Kidney (tissue), 14 donors: Measurements from ENCODE around the gene ACER2. TPM values are rescaled to one million over a fixed set of nuclear protein-coding genes. Genes with fewer than 3 reads are reported as not detected.

Experiments used
- DNase-seq, 5 donors: peaks; one replicate each; pipeline ENCODE4 v3.0.0-alpha.2; 2013 to 2020
- FAIRE-seq: peaks from 2 replicates; lab custom pipeline; 2012; peaks lifted over from hg19 to GRCh38; lab: Jason Lieb, UNC
- H3K27ac ChIP-seq, 2 donors: one replicate each; pipeline ENCODE4 v1.7.0; 2013; ENCODE audit warnings: low read depth in 2 of 2, low read length in 2 of 2, inconsistent platforms in 1 of 2
- H3K27me3 ChIP-seq: one replicate; pipeline ENCODE4 v1.7.1; 2013; ENCODE audit warnings: low read length, inconsistent platforms; ENCODE audit not compliant: control insufficient read depth, insufficient read depth
- H3K36me3 ChIP-seq, 3 donors: one replicate each; pipeline versions ENCODE4 v1.7.0 to v1.7.1; 2013; ENCODE audit warnings: low read length in 3 of 3, control low read depth in 1 of 3, inconsistent platforms in 1 of 3; ENCODE audit not compliant: insufficient read depth in 3 of 3, control insufficient read depth in 2 of 3
- H3K4me1 ChIP-seq, 3 donors: one replicate each; pipeline versions ENCODE4 v1.7.0 to v1.7.1; 2013; ENCODE audit warnings: low read length in 3 of 3, inconsistent platforms in 1 of 3, low read depth in 1 of 3; ENCODE audit not compliant: control insufficient read depth in 2 of 3, insufficient read depth in 2 of 3
- H3K4me3 ChIP-seq, 3 donors: one replicate each; pipeline versions ENCODE4 v1.7.0 to v1.8.1; 2013; ENCODE audit warnings: low read length in 3 of 3, control low read depth in 1 of 3, inconsistent platforms in 1 of 3
- H3K9ac ChIP-seq, 3 donors: one replicate each; pipeline versions ENCODE4 v1.7.0 to v1.7.1; 2013; ENCODE audit warnings: low read length in 3 of 3, control low read depth in 1 of 3, inconsistent platforms in 1 of 3
- H3K9me3 ChIP-seq, 3 donors: one replicate each; pipeline versions ENCODE4 v1.7.0 to v1.7.1; 2013; ENCODE audit warnings: low read length in 3 of 3, control low read depth in 1 of 3, inconsistent platforms in 1 of 3; ENCODE audit not compliant: control insufficient read depth in 2 of 3, insufficient read depth in 1 of 3
- intact Hi-C: fragments of 100-400 bp; cut with DNase I; formaldehyde crosslinking; loops from one replicate; pipeline ENCODE4 v1.11.1; 2022
- polyA plus RNA-seq: library from polyadenylated mRNA; stranded (reverse); fragments of 350-450 nt; fragmentation: Illumina TruSeq; extraction: RNeasy Lipid Tissue Mini Kit (QIAGEN cat#74804); gene quantifications from one replicate; pipeline ENCODE4 v1.2.3, GENCODE V29; 2014; ENCODE audit warnings: low read depth, low replicate concordance; ENCODE audit not compliant: insufficient read depth
- total RNA-seq: library from RNA; stranded (reverse); fragmentation: NEBNext Ultra II Directional; extraction: Animal tissue kit (Norgen Biotek cat#: 25700); gene quantifications from one replicate; pipeline ENCODE4 v1.2.1, GENCODE V29; 2021
- TF ChIP-seq, protein P1 (sequence below): IDR thresholded peaks from 3 replicates; pipeline ENCODE4 v1.5.1; 2012; ENCODE audit warnings: mild to moderate bottlenecking, moderate library complexity, borderline replicate concordance; ENCODE audit not compliant: insufficient read depth; ENCODE audit errors: extremely low read depth
- donor health status: control.
- donor health status: control.
- donor health status: control.
- donor health status: control.
- donor health status: control.
- donor health status: DM: yes; HTN: yes; CAD: no.
- donor health status: Normal renal cell carcinoma (clear cell type).

Gene ACER2
- total and polyA plus RNA-seq, 2 donors from 2014 or later: 0.28 to 4.2 TPM

DNA sequence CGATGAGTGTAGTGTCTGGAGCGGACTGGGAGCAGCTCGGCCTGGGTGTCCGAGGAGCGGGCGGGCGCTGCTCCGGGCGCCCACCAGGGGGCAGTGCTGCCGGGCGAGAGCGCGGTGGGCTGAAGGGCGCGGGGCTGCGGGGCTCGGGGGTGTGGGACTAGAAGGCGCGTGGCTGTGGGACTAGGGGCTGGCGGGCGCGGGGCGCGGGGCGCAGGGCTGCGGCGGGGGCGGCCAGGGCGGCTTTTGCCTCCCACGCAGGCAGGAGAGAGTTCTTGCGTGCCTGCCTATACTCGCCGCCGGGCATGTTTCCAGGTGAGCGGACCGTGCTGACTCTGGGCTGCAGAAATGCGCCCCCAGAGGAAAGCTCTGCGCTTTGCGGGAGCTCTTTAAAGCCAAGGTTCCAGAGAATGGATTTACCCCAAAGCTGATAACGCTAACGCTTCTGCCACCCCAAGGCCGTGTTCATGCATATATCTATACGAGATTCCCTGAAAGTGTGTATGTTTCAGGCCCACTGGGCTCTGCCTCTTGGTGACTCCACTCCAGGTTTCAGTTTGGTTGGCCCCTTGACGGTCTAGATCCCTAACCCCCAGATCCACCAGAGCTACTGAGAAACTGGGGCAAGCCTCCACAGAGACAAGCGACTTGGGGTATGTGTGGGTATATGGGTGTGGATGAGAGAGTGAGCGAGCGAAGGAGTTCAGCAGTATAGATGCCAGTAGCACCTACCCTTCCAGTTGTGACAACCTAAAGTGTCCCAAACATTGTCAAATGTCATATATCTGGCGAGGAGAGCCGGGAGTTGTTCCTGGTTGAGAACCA lies 56.2 kb downstream of the ACER2 start:
- TF ChIP-seq, protein P1, sequence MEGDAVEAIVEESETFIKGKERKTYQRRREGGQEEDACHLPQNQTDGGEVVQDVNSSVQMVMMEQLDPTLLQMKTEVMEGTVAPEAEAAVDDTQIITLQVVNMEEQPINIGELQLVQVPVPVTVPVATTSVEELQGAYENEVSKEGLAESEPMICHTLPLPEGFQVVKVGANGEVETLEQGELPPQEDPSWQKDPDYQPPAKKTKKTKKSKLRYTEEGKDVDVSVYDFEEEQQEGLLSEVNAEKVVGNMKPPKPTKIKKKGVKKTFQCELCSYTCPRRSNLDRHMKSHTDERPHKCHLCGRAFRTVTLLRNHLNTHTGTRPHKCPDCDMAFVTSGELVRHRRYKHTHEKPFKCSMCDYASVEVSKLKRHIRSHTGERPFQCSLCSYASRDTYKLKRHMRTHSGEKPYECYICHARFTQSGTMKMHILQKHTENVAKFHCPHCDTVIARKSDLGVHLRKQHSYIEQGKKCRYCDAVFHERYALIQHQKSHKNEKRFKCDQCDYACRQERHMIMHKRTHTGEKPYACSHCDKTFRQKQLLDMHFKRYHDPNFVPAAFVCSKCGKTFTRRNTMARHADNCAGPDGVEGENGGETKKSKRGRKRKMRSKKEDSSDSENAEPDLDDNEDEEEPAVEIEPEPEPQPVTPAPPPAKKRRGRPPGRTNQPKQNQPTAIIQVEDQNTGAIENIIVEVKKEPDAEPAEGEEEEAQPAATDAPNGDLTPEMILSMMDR: peak; percentile 74
- no peaks in the 10 kb centered on the region for H3K9me3 ChIP-seq
- no peaks in the 10 kb centered on the region for H3K36me3 ChIP-seq
- peak overlapping the region; percentile 21 to 36 (median 22) for H3K4me3 ChIP-seq
- no peaks in the 10 kb centered on the region for H3K27me3 ChIP-seq
- peak overlapping the region in 1 of 2 donors; percentile 5 for H3K27ac ChIP-seq
- peaks cover 0 to 7% (median 3%) of the 10 kb centered on the region in 3 donors for H3K4me1 ChIP-seq
- intact Hi-C loops: no loop called here
- H3K9ac ChIP-seq: peak overlapping the region in 1 of 3 donors; percentile 49
- FAIRE-seq (no peak), DNase-seq (peak; percentile 77 to 90 (median 84))

DNA sequence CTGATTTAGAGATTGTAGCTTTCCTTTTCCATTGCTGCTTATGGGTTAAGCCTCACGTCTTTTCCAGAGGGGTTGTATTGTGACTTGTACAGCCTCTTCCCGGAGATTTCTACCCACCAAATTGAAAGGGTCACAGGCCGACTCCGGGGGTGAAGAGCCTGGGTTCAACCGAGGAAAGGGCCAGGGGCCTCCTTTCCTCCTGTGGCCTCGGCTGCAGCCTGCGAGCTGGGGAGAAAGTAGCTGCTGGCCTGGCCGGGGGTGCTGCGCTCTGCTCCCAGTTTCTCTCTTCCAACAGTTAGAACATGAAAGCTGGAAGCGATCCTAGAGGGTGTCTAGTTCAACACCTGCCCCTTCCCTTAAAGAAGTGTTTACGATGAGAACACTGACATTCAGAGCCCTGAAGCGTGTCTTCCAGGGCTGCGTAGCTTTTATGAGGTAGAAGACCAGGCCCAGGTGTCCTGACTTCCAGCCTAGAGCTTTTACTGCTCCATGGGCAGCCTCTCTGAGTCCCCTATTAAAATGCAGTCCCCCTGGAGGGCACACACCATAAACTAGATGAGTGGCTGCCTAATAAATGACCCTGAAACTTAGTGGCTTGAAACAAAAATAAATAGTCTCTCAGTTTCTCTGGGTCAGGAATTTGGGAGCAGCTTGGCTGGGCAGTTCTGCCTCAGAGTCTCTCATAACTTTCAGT lies 56.9 kb downstream of the ACER2 start:
- DNase-seq (peak in 4 of 5 donors; percentile 78 to 94 (median 88)), FAIRE-seq (no peak)
- no peak overlapping the region for H3K4me3 ChIP-seq
- peaks cover 0 to 7% (median 3%) of the 10 kb centered on the region in 3 donors for H3K4me1 ChIP-seq
- H3K36me3 ChIP-seq: no peaks in the 10 kb centered on the region
- intact Hi-C loops: no loop called here
- H3K9ac ChIP-seq: no peak overlapping the region
- H3K9me3 ChIP-seq: no peaks in the 10 kb centered on the region
- H3K27ac ChIP-seq: peak overlapping the region in 1 of 2 donors; percentile 5
- TF ChIP-seq, protein P1: no peak
- no peaks in the 10 kb centered on the region for H3K27me3 ChIP-seq

DNA sequence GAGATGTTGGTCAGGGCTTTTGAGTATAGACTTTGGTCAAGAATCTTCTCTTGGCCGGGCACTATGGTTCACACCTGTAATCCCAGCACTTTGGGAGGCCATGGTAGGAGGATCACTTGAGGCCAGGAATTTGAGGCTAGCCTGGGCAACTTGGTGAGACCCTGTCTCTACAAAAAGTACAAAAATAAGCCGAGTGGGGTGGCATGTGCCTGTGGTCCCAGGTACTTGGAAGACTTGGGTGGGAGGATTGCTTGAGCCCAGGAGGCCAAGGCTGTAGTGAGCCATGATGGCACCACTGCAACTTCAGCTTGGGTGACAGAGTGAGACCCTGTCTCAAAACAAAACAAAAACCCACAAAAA lies 57.5 kb downstream of the ACER2 start:
- H3K4me3 ChIP-seq: no peak overlapping the region
- TF ChIP-seq, protein P1: no peak
- intact Hi-C loops: no loop called here

More for the DNA sequence above, 57.5 kb downstream of the ACER2 start:
- H3K9me3 ChIP-seq: no peaks in the 10 kb centered on the region
- no peaks in the 10 kb centered on the region for H3K27me3 ChIP-seq
- no peak for DNase-seq
- H3K36me3 ChIP-seq: no peaks in the 10 kb centered on the region
- no peak overlapping the region for H3K9ac ChIP-seq
- FAIRE-seq: no peak
- no peak overlapping the region for H3K27ac ChIP-seq
- H3K4me1 ChIP-seq: peaks cover 0 to 7% (median 3%) of the 10 kb centered on the region in 3 donors
